IPS-18c (cell line): ENCODE results near the gene CPSF3.
"Not testable (repeated sequence)": the region's sequence is repeated elsewhere in the genome, so short reads cannot be mapped to it uniquely, and the experiment has no call there.

Experiments
- H3K4me3 ChIP-seq: 2 replicates; pipeline ENCODE4 v1.7.0; 2013; ENCODE audit warnings: low read depth, mild to moderate bottlenecking, low read length, moderate library complexity; ENCODE audit not compliant: insufficient read depth
- H3K9me3 ChIP-seq: one replicate; pipeline ENCODE4 v1.6.1; 2013; ENCODE audit warnings: mild to moderate bottlenecking, low read length, moderate library complexity; ENCODE audit not compliant: control insufficient read depth, insufficient read depth

The CPSF3 gene

GRCh38 chr2:9391961-9392720 is 31.3 kb upstream of the CPSF3 start:
- Histone ChIP-seq H3K9me3 (no peaks in the 10 kb centered on the region), H3K4me3 (no peak overlapping the region)

- Histone ChIP-seq H3K9me3 (no peaks in the 10 kb centered on the region), H3K4me3 (no peak overlapping the region)
These were observed 30.3 kb upstream of the CPSF3 start for GRCh38 chr2:9392898-9393765.

DNA sequence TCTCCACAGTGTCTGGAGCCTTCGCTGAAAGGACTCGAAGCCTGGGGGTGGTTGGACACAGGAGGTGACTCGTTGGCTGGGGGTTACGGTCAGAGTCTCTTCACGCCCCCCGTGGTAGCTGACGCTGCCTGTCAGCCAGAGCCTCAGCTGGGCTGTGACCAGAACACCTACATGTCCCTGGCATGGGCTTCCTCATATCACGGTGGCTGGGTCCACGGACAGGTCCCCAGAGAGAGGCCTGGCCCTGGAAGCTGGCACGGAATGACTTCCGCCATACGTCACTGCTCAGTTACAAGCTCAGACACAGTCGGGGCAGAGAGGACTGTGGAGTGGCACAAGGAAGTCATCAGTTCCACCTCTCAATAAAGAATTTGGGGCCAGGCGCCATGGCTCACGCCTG is 28.6 kb upstream of the CPSF3 start:
- H3K9me3 ChIP-seq = no peaks in the 10 kb centered on the region
- no peak overlapping the region for H3K4me3 ChIP-seq

DNA sequence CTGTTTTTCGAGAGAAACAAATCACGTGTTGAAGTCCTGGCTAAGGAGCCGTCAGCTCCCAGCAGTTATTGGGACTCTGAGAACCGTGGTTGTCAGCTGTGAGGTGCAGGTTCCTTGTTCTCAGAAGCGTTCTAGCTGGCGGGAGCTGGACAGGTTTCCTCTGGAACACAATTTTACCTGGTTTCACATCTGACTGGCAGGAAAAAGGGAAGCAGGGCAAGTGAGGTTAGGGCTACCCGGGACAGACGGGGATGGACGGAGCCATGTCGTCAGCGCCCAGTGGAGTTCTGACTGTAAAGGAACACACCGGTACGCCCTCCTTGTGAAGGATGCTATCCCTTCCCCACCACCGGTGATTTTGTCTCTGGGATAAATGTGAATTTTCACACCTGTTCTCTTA is 26.3 kb upstream of the CPSF3 start:
- H3K9me3 ChIP-seq = no peaks in the 10 kb centered on the region
- H3K4me3 ChIP-seq = no peak overlapping the region

- H3K4me3 ChIP-seq, H3K9me3 ChIP-seq: not testable (repeated sequence)
These were observed 25.2 kb upstream of the CPSF3 start for GRCh38 chr2:9398251-9398650.

DNA sequence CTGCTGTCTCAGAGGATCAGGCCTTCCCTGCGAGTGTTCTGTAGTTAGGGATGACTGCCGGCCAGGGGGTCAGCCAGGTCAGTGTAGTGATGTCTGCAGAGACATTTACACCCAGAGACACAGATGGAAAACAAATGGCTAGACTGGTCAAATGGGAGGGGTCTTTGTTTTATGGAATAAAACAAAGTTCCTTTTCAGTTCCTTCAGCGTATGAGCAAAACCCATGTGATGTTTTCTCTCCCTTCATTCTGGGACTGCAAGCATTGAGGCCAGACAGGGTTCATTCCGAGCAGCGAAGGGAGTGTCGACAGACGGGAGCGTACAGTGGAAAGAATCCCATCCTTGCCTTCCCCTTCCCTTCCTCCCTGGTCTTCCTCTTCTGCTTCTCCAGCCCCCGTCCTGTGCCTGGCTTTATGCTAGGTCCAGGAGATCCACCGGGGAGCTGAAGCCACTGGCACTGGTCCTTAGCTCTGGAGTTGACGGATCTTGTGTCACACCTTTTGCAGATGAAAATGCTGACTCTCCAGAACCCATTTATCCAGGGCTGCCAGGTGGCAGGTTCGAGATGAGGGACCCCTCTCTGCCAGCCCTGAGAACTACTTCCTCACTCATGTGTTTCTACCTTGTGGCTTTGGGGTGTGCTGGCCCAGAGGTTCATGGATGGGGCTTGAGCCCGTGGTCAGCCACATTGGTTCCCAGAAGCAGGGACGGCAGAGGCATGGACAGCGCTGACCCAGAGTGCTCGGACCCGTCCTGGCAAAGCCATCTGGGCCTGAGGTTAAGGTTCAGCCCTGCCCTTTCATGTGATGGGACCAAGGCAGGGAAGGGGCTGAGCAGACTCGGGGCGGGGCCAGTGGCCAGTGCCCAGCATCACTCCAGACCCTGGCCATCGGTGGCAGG is 24.3 kb upstream of the CPSF3 start:
- H3K4me3 ChIP-seq = no peak overlapping the region
- no peaks in the 10 kb centered on the region for H3K9me3 ChIP-seq

- Histone ChIP-seq H3K4me3 (no peak overlapping the region; the same call in 1 of the 2 replicates), H3K9me3 (no peaks in the 10 kb centered on the region)
These were observed 23.0 kb upstream of the CPSF3 start for GRCh38 chr2:9400268-9401058.

- no peaks in the 10 kb centered on the region for H3K9me3 ChIP-seq
- no peak overlapping the region for H3K4me3 ChIP-seq
These were observed 22.4 kb upstream of the CPSF3 start for GRCh38 chr2:9401059-9401547.

- no peaks in the 10 kb centered on the region for H3K9me3 ChIP-seq
- no peak overlapping the region for H3K4me3 ChIP-seq
These were observed 21.6 kb upstream of the CPSF3 start for GRCh38 chr2:9401646-9402371.

DNA sequence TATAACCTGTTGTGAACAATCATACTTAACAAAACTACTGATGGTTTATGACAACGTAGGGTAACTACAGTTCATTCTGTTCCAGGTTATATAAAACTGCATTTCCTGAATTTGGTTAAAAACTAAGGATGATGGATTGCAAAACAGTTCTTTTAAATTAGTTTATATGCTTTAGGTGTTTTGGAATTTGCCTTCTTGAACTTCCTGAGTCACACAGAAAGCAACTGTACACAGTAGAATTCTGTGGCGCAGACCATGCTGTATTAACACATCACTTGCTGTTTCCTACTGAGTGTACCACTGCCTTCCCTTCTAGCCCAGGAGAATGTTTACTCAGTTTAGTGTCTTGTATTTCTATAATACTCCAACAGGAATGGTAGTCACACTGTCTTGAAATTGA is 19.5 kb upstream of the CPSF3 start:
- Histone ChIP-seq H3K9me3 (no peaks in the 10 kb centered on the region), H3K4me3 (no peak overlapping the region)

- no peak overlapping the region for H3K4me3 ChIP-seq
- H3K9me3 ChIP-seq = no peaks in the 10 kb centered on the region
These were observed 19.0 kb upstream of the CPSF3 start for GRCh38 chr2:9404451-9404850.

GRCh38 chr2:9405636-9406035 is 17.8 kb upstream of the CPSF3 start:
- no peaks in the 10 kb centered on the region for H3K9me3 ChIP-seq
- no peak overlapping the region for H3K4me3 ChIP-seq

GRCh38 chr2:9406529-9407362 is 16.7 kb upstream of the CPSF3 start:
- Histone ChIP-seq H3K4me3 (no peak overlapping the region), H3K9me3 (no peaks in the 10 kb centered on the region)

DNA sequence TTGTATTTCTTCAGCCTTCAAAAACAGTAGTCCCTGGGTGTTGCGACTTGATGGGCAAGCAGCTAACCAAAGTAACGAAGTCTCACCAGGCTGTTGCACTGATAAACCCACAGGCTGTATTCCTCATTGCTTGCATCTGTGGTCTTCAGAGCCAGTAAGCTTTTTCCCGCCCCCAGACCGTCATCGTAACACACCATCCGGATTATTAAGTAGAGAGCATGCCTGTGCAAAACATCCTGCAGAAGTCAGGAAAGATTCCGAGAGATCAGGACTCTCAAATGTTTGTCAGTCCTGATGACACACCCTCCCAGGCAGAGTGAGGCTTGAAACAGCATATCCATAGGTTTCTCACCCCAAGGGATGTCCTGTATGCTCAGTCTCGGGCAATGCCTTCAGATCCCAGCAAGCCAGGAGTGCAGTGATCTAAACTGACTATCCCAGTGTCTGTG is 16.1 kb upstream of the CPSF3 start:
- no peaks in the 10 kb centered on the region for H3K9me3 ChIP-seq
- H3K4me3 ChIP-seq = no peak overlapping the region

DNA sequence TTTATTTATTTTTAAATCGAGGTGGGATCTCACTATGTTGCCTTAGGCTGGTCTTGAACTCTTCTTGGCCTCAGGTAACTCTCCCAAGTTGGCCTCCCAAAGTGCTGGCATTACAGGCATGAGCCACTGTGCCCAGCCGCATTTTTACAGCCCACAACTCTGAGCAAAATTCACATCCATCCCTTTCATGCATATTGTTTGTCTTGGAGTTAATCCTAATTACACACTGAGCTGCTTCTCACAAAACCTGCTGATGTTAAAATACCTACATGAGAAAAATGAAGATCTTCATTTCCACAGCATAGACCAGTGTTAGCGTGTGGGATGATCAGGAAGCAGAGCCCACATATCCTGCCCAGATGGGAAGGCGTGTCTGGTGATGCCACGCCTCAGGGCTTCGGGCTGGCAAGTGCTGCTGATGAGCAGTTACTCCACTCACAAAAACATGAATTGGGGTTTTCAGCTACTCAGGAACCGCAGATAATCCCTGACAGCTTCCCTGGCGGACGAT is 14.8 kb upstream of the CPSF3 start:
- no peaks in the 10 kb centered on the region for H3K9me3 ChIP-seq
- no peak overlapping the region for H3K4me3 ChIP-seq
